GM10847 (cell line): Measurements from ENCODE around the gene C1orf167.

Experiments
- POLR2A ChIP-seq: IDR thresholded peaks from 2 replicates; pipeline ENCODE4 v1.6.1; 2011; ENCODE audit not compliant: insufficient read length; ENCODE audit errors: extremely low read depth

The C1orf167 gene

GRCh38 chr1:11761988-11762406, at the start of gene C1orf167:
Gene C1orf167, plus strand, starts transcription at chr1:11762193. Its CDS starts 2,208 bp downstream, at chr1:11764401.
- TF ChIP-seq POLR2A = no peak

- no peak for TF ChIP-seq POLR2A
Measured at GRCh38 chr1:11712285-11712684, 49.7 kb upstream of the C1orf167 start.

DNA sequence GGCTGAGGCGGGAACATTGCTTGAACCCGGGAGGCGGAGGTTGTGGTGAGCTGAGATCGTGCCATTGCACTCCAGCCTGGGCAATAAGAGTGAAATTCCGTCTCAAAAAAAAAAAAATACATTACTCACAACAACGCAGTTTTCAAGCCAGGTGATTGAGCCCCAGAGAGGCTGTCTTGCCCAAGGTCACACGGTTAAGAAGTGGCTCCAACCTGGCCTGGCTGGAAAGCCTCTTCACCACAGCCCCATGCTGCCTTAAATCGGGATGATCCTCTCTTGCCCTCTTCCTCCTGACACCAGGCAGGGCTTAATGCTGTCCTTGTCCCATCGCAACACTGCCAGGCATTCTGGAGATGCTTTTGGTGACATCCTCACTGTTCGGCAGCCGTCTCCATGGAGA, 48.9 kb upstream of the C1orf167 start:
- TF ChIP-seq POLR2A = no peak

DNA sequence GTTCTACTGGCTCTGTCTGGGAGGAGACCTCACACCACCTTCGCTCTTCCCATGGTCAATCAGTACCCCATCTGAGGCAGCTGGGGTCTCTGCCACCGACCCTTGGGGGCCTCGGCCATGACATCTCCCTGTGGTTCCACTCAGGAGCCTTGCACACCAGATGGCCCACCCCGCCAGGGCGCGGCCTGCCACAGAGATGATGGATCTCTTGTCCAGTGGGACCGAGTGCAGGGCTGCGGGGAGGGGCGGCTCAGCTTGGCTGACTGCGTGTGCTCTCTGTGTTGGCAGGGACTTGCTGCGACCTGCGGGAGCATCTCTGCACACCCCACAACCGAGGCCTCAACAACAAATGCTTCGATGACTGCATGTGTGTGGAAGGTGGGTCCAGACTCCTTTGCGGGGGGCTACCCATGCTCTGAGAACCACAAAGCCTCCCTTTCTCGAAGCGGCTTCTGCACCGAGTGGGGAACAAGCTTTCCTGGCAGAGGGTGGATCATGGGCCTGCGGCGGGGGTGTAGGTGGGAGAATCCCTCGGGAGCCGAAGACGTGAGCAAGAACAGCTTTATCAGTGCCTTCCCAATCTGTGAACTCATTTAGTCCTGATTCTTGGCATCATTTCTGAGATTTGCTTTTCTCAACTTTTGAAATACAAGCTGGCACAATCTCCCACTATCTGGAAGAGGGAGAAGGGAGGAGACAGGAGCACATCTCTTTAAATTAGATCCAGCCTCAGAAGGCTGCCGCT, 47.0 kb upstream of the C1orf167 start:
- no peak for TF ChIP-seq POLR2A

- TF ChIP-seq POLR2A = no peak
Measured at GRCh38 chr1:11719313-11720032, 42.5 kb upstream of the C1orf167 start.

GRCh38 chr1:11720033-11720376, 42.0 kb upstream of the C1orf167 start:
- TF ChIP-seq POLR2A = no peak

DNA sequence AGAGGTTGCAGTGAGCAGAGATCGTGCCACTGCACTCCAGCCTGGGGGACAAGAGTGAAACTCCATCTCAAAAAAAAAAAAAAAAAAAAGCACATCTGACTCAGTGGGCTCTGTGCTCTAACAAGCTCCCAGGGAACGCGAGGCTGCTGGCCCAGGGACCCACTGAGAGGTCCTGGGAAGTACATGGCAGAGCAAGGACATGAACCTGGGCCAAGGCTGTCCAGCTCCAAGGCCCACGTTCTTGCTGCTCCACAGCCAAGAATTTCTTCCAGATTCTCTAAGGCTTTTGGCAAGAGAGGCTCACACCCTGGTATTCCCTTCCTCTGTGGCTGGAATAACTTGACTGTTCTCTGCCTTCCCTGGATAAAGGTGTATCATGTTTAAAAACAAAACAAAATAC, 41.5 kb upstream of the C1orf167 start:
- no peak for TF ChIP-seq POLR2A

- no peak for TF ChIP-seq POLR2A
Measured at GRCh38 chr1:11721311-11721710, 40.7 kb upstream of the C1orf167 start.

GRCh38 chr1:11722538-11722937, 39.5 kb upstream of the C1orf167 start:
- TF ChIP-seq POLR2A = no peak

DNA sequence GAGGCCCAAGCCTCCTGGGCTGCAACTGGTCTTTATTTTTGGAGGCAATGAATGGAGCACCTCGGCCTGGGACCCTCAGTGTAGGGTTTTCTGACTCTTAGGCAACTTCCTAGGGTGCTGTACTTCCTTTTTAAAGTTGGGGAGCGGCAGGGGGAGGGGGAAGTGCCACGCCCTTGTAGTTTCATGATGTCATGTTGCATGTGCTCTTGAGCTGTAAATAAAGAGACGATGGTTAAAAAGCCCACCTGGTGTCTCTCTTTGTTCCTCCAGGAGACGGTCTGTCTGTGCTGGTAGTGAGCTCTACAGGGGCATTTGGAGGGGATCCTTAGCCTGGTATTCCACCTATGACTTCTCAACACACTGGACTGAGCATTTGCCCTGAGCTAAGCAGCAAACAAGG, 36.4 kb upstream of the C1orf167 start:
- TF ChIP-seq POLR2A = no peak

DNA sequence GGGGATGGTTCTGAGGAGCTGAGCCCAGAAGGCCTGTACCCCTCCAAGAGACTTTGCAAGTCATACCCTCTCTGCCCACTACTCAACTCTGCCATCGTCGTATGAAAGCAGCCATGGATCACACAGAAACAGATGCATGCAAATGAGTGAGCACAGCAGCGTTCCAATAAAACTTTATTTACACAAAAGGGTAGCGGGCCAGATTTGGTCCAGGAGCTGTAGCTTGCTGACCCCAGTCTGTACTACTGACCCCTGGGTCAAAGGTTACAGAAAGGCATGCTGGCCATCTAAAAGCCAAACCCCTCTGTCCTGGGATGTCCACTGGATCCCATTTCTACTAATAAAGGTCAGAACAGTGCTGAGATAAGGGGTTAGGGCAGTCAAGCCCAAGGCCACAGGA, 34.9 kb upstream of the C1orf167 start:
- TF ChIP-seq POLR2A = no peak

- TF ChIP-seq POLR2A = no peak
Measured at GRCh38 chr1:11728126-11728806, 33.7 kb upstream of the C1orf167 start.

DNA sequence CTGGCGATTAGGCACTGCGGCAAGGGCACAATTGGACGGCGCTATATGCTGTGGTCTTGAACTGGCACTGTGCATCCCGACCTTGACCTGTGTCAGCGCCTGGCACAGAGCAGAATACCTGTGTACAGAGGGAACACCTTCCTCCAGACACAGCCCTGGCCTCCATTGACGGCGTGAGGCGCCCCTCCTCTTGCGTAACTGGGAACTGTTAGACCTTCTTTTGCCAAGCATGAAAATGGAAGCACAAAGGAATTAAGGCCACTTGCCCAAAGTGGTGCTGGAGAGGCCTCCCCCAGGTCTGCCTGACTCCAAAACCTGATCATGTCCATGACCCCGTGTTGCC, 32.9 kb upstream of the C1orf167 start:
- TF ChIP-seq POLR2A = no peak

GRCh38 chr1:11729498-11730428, 32.2 kb upstream of the C1orf167 start:
- TF ChIP-seq POLR2A = no peak

- no peak for TF ChIP-seq POLR2A
Measured at GRCh38 chr1:11730429-11730891, 31.5 kb upstream of the C1orf167 start.

- TF ChIP-seq POLR2A = no peak
Measured at GRCh38 chr1:11731691-11732283, 30.2 kb upstream of the C1orf167 start.
